Activated T-cell treated with anti-CD3 and anti-CD28 coated beads, Interleukin-2, amount 50 U/mL, for 72 hours (primary cell): ENCODE data around the gene TMEM19. TPM values are rescaled to one million over a fixed set of nuclear protein-coding genes. Genes with fewer than 3 reads are reported as not detected.

Experiments
- ATAC-seq, 2 donors: fragments of 150-1000 bp; cut with Tn5 transposase; replicated peaks in 1 of 2; 2 replicates each; pipeline ENCODE4 v1.10.0; 2021; ENCODE audit warnings: moderate library complexity in 2 of 2, mild to moderate bottlenecking in 1 of 2
- DNase-seq, 2 donors: peaks; one replicate each; pipeline ENCODE4 v3.0.0; 2021 to 2022; ENCODE audit warnings: mixed read lengths in 1 of 2
- H3K27ac Mint-ChIP-seq: one replicate; pipeline ENCODE4 v1.8.0; 2022; ENCODE audit warnings: mild to moderate bottlenecking, moderate library complexity, mixed read lengths
- H3K27me3 Mint-ChIP-seq: one replicate; pipeline ENCODE4 v1.8.0; 2022; ENCODE audit warnings: low read depth, mixed read lengths
- H3K36me3 Mint-ChIP-seq, 2 donors: one replicate each; pipeline ENCODE4 v1.8.0; 2022; ENCODE audit warnings: mixed read lengths in 2 of 2, mild to moderate bottlenecking in 1 of 2; ENCODE audit not compliant: insufficient read depth in 2 of 2
- H3K4me1 Mint-ChIP-seq: one replicate; pipeline ENCODE4 v1.8.0; 2022; ENCODE audit warnings: low read depth, mixed read lengths
- H3K4me3 Mint-ChIP-seq, 2 donors: one replicate each; pipeline ENCODE4 v1.8.0; 2022; ENCODE audit warnings: mild to moderate bottlenecking in 2 of 2, mixed read lengths in 2 of 2, moderate library complexity in 2 of 2
- H3K9me3 Mint-ChIP-seq, 2 donors: one replicate each; pipeline ENCODE4 v1.8.0; 2022; ENCODE audit warnings: mixed read lengths in 2 of 2
- total RNA-seq, 2 donors: library from RNA; stranded (reverse); gene quantifications; one replicate each; pipeline ENCODE4 v1.2.3, GENCODE V29; 2022

TMEM19 gene
- total RNA-seq, 2 donors from 2014 or later: 15.0 to 18.5 TPM

GRCh38 chr12:71654200-71654599 lies 31.7 kb upstream of the TMEM19 start:
- Mint-ChIP-seq H3K27ac (peak overlapping the region; percentile 88), H3K27me3 (no peaks in the 10 kb centered on the region), H3K36me3 (peaks cover 13% of the 10 kb centered on the region in 2 donors), H3K9me3 (peaks cover 0 to 1% of the 10 kb centered on the region in 2 donors), H3K4me3 (peak overlapping the region; percentile 38 to 64), H3K4me1 (peaks cover 48% of the 10 kb centered on the region)
- DNase-seq: no peak
- no peak for ATAC-seq

DNA sequence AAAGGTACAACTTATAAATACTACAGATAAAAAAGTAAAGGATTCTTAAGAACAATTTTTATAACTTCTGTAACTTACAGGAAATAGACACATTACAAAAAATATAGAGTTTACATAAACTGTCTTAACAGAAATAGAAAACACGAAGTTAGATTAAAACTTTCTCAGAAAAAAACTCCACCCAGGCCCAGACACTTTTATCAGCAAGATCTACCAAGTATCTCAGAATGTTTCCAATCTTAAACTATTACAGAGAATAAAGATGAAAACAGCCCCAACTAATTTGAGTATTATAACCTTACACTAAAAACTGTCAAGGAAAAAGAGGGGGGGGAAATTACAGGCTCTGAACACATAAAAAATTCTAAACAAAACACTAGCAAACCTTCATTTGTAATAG lies 30.4 kb upstream of the TMEM19 start:
- Mint-ChIP-seq H3K27ac (peak overlapping the region; percentile 74), H3K4me3 (peak overlapping the region; percentile 51 to 64), H3K27me3 (no peaks in the 10 kb centered on the region), H3K36me3 (peaks cover 14 to 20% of the 10 kb centered on the region in 2 donors), H3K9me3 (peaks cover 0 to 1% of the 10 kb centered on the region in 2 donors), H3K4me1 (peaks cover 47% of the 10 kb centered on the region)
- DNase-seq (no peak), ATAC-seq (no peak)

DNA sequence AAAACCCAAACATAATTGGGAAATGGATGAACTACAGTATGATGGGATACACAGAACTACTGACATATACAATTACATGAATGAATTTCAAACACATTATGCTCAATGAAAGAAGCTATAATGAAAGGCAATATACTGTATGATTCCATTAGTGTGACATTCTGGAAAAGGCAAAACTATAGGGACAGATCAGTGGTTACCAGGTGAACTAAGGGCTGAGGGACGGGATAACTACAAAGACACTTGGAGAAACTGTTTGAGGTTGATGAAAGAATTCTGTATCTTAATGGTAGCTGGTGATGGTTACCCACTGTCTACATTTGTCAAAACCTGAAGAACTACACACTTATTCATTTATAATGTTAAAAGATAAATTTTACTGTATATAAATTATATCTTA lies 30.0 kb upstream of the TMEM19 start:
- DNase-seq: no peak
- peak overlapping the region; percentile 51 to 64 for H3K4me3 Mint-ChIP-seq

GRCh38 chr12:71656740-71657139 lies 29.1 kb upstream of the TMEM19 start:
- Mint-ChIP-seq H3K36me3 (peaks cover 12 to 22% of the 10 kb centered on the region in 2 donors), H3K27me3 (no peaks in the 10 kb centered on the region), H3K9me3 (peaks cover 0 to 1% of the 10 kb centered on the region in 2 donors), H3K4me1 (peaks cover 50% of the 10 kb centered on the region), H3K4me3 (peak overlapping the region in 1 of 2 donors; percentile 27), H3K27ac (no peak overlapping the region)
- DNase-seq (no peak), ATAC-seq (no peak)

More for the DNA sequence above, 30.0 kb upstream of the TMEM19 start:
- Mint-ChIP-seq H3K9me3 (peaks cover 0 to 1% of the 10 kb centered on the region in 2 donors), H3K4me1 (peaks cover 47% of the 10 kb centered on the region), H3K27me3 (no peaks in the 10 kb centered on the region), H3K36me3 (peaks cover 12 to 20% of the 10 kb centered on the region in 2 donors), H3K27ac (peak overlapping the region; percentile 74)
- ATAC-seq: no peak

- ATAC-seq (no peak), DNase-seq (no peak)
- H3K9me3 Mint-ChIP-seq: peaks cover 0 to 1% of the 10 kb centered on the region in 2 donors
- peaks cover 14 to 35% of the 10 kb centered on the region in 2 donors for H3K36me3 Mint-ChIP-seq
- peak overlapping the region; percentile 95 to 99 for H3K4me3 Mint-ChIP-seq
- H3K27me3 Mint-ChIP-seq: no peaks in the 10 kb centered on the region
- peak overlapping the region; percentile 99 for H3K27ac Mint-ChIP-seq
- H3K4me1 Mint-ChIP-seq: peaks cover 54% of the 10 kb centered on the region
Measured at GRCh38 chr12:71661977-71662530, 23.8 kb upstream of the TMEM19 start.

- Mint-ChIP-seq H3K27ac (peak overlapping the region; percentile 99), H3K4me3 (peak overlapping the region; percentile 95 to 99), H3K27me3 (no peaks in the 10 kb centered on the region), H3K4me1 (peaks cover 52% of the 10 kb centered on the region), H3K36me3 (peaks cover 14 to 35% of the 10 kb centered on the region in 2 donors), H3K9me3 (peaks cover 0 to 4% of the 10 kb centered on the region in 2 donors)
- DNase-seq (peak; percentile 73 to 86), ATAC-seq (peak; percentile 62 to 69)
Measured at GRCh38 chr12:71662849-71663560, 22.9 kb upstream of the TMEM19 start.

- Mint-ChIP-seq H3K4me3 (peak within 1 kb of the TSS; percentile 95 to 99), H3K4me1 (peaks cover 46% of the 10 kb centered on the region), H3K36me3 (peaks cover 15 to 34% of the 10 kb centered on the region in 2 donors), H3K9me3 (peaks cover 0 to 4% of the 10 kb centered on the region in 2 donors), H3K27me3 (no peaks in the 10 kb centered on the region), H3K27ac (peak within 1 kb of the TSS; percentile 99)
- DNase-seq: peak; percentile 88 to 93
- peak; percentile 85 to 88 for ATAC-seq
Measured at GRCh38 chr12:71663561-71664410, 22.1 kb upstream of the TMEM19 start, which contains the start of the genes THAP2 and ZFC3H1. THAP2 (plus strand) TSS chr12:71664301; CDS start chr12:71664510, 209 bp downstream. ZFC3H1 (minus strand) TSS chr12:71663848; CDS start chr12:71663610, 238 bp downstream.

DNA sequence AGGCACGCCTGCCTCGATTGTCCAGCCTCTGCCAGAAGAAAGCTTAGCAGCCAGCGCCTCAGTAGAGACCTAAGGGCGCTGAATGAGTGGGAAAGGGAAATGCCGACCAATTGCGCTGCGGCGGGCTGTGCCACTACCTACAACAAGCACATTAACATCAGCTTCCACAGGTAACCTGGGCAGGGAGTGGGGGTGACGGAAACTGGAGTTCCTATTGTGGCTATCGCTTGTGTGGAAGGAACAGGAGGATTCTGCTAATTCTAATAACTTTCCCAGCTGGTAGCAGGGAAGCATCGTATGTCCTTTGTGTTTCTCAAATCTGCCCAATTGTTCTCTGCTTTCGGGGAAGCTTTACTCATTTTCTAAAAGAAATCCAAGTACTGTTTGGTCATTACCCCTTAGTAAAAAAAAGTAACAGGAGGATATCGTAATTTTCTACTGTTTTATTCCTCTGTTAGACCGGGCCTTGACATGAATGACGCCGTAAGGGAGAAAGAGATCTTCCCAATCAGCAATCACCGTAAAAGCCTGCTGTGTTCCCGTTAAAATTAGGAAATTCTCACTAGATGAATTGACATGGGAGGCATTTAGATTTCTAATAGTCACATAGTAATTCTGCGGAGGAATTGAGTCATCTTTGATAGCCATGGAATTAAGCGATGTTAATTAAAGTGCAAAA lies 21.3 kb upstream of the TMEM19 start:
- Mint-ChIP-seq H3K36me3 (peaks cover 10 to 26% of the 10 kb centered on the region in 2 donors), H3K9me3 (peaks cover 0 to 4% of the 10 kb centered on the region in 2 donors), H3K4me3 (peak overlapping the region; percentile 95 to 99), H3K27me3 (no peaks in the 10 kb centered on the region), H3K4me1 (peaks cover 39% of the 10 kb centered on the region), H3K27ac (peak overlapping the region; percentile 99)
- DNase-seq (no peak), ATAC-seq (no peak)

DNA sequence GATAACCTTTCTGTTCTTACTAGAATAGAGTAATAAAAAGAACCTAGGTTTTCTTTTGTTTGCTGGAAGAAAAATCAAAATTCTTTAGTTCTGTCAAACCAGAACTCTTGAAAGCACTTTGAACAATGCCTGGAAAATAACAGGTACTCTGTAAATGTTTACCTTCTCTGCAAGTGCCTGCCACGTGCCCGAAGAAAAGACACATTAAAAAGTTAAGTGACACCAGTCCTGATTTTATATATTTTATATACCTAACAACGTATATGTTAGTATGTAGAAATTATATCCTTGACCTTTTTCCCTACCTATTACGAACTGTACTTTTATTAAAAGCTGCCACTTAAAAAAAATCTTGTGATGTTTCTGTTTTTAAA lies 20.8 kb upstream of the TMEM19 start:
- H3K9me3 Mint-ChIP-seq: peaks cover 0 to 4% of the 10 kb centered on the region in 2 donors
- H3K36me3 Mint-ChIP-seq: peaks cover 10 to 24% of the 10 kb centered on the region in 2 donors
- peak overlapping the region; percentile 95 to 99 for H3K4me3 Mint-ChIP-seq
- DNase-seq (no peak), ATAC-seq (no peak)
- H3K27ac Mint-ChIP-seq: peak overlapping the region; percentile 99
- H3K27me3 Mint-ChIP-seq: no peaks in the 10 kb centered on the region
- peaks cover 36% of the 10 kb centered on the region for H3K4me1 Mint-ChIP-seq

GRCh38 chr12:71666259-71666658 lies 19.6 kb upstream of the TMEM19 start:
- Mint-ChIP-seq H3K4me3 (peak overlapping the region in 1 of 2 donors; percentile 95), H3K4me1 (peaks cover 40% of the 10 kb centered on the region), H3K27ac (peak overlapping the region; percentile 99), H3K9me3 (peaks cover 0 to 4% of the 10 kb centered on the region in 2 donors), H3K36me3 (peaks cover 10 to 24% of the 10 kb centered on the region in 2 donors), H3K27me3 (no peaks in the 10 kb centered on the region)
- no peak for ATAC-seq
- no peak for DNase-seq

- Mint-ChIP-seq H3K4me3 (no peak overlapping the region), H3K9me3 (peaks cover 0 to 4% of the 10 kb centered on the region in 2 donors), H3K27ac (no peak overlapping the region), H3K4me1 (peaks cover 22% of the 10 kb centered on the region), H3K36me3 (peaks cover 1 to 9% of the 10 kb centered on the region in 2 donors), H3K27me3 (no peaks in the 10 kb centered on the region)
- ATAC-seq (no peak), DNase-seq (no peak)
Measured at GRCh38 chr12:71671311-71671710, 14.6 kb upstream of the TMEM19 start.

- ATAC-seq: no peak
- Mint-ChIP-seq H3K27ac (peak overlapping the region; percentile 51), H3K27me3 (no peaks in the 10 kb centered on the region)
Measured at GRCh38 chr12:71671816-71672215, 14.1 kb upstream of the TMEM19 start.

More at GRCh38 chr12:71671816-71672215, 14.1 kb upstream of the TMEM19 start:
- Mint-ChIP-seq H3K9me3 (peaks cover 0 to 4% of the 10 kb centered on the region in 2 donors), H3K4me3 (no peak overlapping the region), H3K4me1 (peaks cover 17% of the 10 kb centered on the region), H3K36me3 (peaks cover 1 to 9% of the 10 kb centered on the region in 2 donors)
- DNase-seq: no peak
